C4-2B (cell line): ENCODE measurements around the gene GNA15.
"Not testable (repeated sequence)": the region's sequence is repeated elsewhere in the genome, so short reads cannot be mapped to it uniquely, and the experiment has no call there.

Experiments used
- H3K27ac ChIP-seq: fragments of 450-650 bp; 2 replicates; pipeline ENCODE4 v1.5.1; 2017
- CTCF ChIP-seq: fragments of 450-650 bp; conservative IDR thresholded peaks from 2 replicates; pipeline ENCODE4 v1.5.1; 2017; ENCODE audit warnings: mild to moderate bottlenecking
- ZFX ChIP-seq: fragments of 450-650 bp; IDR thresholded peaks from 2 replicates; pipeline ENCODE4 v1.6.1; 2017

Gene GNA15

GRCh38 chr19:3198901-3199700, 63.3 kb downstream of the GNA15 start:
- H3K27ac ChIP-seq: no peak overlapping the region
- TF ChIP-seq CTCF (no peak), ZFX (no peak)

GRCh38 chr19:3201072-3201700, 65.4 kb downstream of the GNA15 start:
- TF ChIP-seq CTCF: no peak
- no peak for TF ChIP-seq ZFX
- no peak overlapping the region for H3K27ac ChIP-seq

- H3K27ac ChIP-seq: no peak overlapping the region
- TF ChIP-seq ZFX (no peak), CTCF (no peak)
Measured at GRCh38 chr19:3201911-3202310, 66.1 kb downstream of the GNA15 start.

GRCh38 chr19:3202346-3202745, 66.5 kb downstream of the GNA15 start:
- no peak overlapping the region for H3K27ac ChIP-seq
- TF ChIP-seq ZFX (no peak), CTCF (no peak)

- H3K27ac ChIP-seq: not testable (repeated sequence)
Measured at GRCh38 chr19:3202895-3203294, 67.1 kb downstream of the GNA15 start.

GRCh38 chr19:3203805-3204645, 68.2 kb downstream of the GNA15 start:
- no peak for TF ChIP-seq CTCF
- H3K27ac ChIP-seq: no peak overlapping the region

- no peak overlapping the region for H3K27ac ChIP-seq
- TF ChIP-seq CTCF (no peak), ZFX (no peak)
Measured at GRCh38 chr19:3204646-3205275, 68.9 kb downstream of the GNA15 start.
